Activated CD8-positive, alpha-beta memory T cell treated with anti-CD3 and anti-CD28 coated beads for 36 hours (primary cell): ENCODE measurements around the gene TAS1R2. TPM values are rescaled to one million over a fixed set of nuclear protein-coding genes. Genes with fewer than 3 reads are reported as not detected.
"Not testable (repeated sequence)": the region's sequence is repeated elsewhere in the genome, so short reads cannot be mapped to it uniquely, and the experiment has no call there.

ENCODE experiments used
- CTCF ChIA-PET: fragments of 350-600 bp; sonication (Branson Sonifier 250); formaldehyde crosslinking; loops from one replicate; lab custom pipeline; 2021; ENCODE audit warnings: antibody characterized with exemption; lab: Charles Lee
- POLR2A ChIA-PET: fragments of 350-600 bp; sonication (Branson Sonifier 250); formaldehyde crosslinking; loops from one replicate; lab custom pipeline; 2021; ENCODE audit warnings: antibody characterized with exemption; lab: Charles Lee
- total RNA-seq, 2 experiments: library from RNA; stranded (reverse); gene quantifications; one replicate each; pipeline ENCODE4 v1.2.3, GENCODE V29; 2021

TAS1R2 gene
- total RNA-seq, 2 experiments from 2014 or later: not detected

- POLR2A ChIA-PET: no interaction called here
- CTCF ChIA-PET: interaction anchor here (0.6 to 2.4 kb wide), 3 partner anchors 10 to 277 kb away, joined by 3 to 18 read pairs (median 6); no protein-coding TSS in a partner anchor
These were observed 14.6 kb upstream of the TAS1R2 start for GRCh38 chr1:18874036-18874435.

GRCh38 chr1:18872071-18872611 lies 12.7 kb upstream of the TAS1R2 start:
- CTCF ChIA-PET: no interaction called here

DNA sequence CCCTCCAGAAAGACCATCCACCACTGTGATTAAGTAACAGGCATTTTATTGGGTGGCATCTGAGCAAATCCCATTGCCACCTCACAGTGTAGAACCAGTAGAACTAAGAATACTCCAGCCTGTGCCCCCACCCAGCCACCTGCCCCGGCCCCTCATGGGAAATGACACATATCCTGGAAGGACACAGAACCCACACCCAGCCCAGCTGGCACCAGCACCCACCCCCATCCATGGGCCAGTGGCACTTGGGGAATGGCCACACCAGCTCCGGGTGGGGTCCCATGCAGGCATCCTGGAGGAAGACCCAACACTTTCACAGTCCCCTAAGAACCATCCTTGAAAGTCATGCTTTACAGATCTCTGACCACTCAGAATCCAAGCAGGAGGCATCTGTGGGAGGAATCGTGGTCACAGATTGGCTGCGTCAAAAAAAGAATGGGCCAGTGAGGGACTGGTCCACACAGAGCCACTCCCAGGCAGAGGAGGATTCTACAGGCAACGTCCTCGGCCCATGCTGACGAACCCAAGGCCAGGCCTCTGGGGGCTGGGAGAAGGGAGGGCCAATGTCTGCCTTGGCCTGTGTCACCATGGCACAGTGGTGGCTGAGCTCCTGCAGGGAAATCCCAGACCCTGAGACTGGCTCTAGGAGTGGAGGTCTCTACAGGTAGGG lies 12.1 kb upstream of the TAS1R2 start:
- CTCF ChIA-PET: no interaction called here

More at GRCh38 chr1:18872071-18872611, 12.7 kb upstream of the TAS1R2 start:
- POLR2A ChIA-PET: no interaction called here

GRCh38 chr1:18870957-18871356 lies 11.5 kb upstream of the TAS1R2 start:
- CTCF ChIA-PET: interaction anchor here (0.8 kb wide), 1 partner anchor 274 kb away, joined by 3 read pairs; no protein-coding TSS in a partner anchor

More for the DNA sequence above, 12.1 kb upstream of the TAS1R2 start:
- POLR2A ChIA-PET: no interaction called here

DNA sequence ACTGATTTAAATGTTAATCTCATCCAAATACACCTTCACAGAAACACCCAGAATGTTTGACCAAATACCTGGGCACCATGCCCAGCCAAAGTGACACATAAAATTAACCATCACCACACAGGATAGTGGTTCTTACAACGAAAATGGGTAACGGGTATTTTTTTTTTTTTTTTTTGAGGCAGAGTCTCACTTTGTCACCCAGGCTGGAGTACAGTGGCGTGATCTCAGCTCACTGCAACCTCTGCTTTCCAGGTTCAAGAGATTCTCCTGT lies 11.1 kb upstream of the TAS1R2 start:
- CTCF ChIA-PET: interaction anchor here (0.8 kb wide), 1 partner anchor 273 kb away, joined by 3 read pairs; no protein-coding TSS in a partner anchor
- POLR2A ChIA-PET: not testable (repeated sequence)

More at GRCh38 chr1:18870957-18871356, 11.5 kb upstream of the TAS1R2 start:
- POLR2A ChIA-PET: no interaction called here

DNA sequence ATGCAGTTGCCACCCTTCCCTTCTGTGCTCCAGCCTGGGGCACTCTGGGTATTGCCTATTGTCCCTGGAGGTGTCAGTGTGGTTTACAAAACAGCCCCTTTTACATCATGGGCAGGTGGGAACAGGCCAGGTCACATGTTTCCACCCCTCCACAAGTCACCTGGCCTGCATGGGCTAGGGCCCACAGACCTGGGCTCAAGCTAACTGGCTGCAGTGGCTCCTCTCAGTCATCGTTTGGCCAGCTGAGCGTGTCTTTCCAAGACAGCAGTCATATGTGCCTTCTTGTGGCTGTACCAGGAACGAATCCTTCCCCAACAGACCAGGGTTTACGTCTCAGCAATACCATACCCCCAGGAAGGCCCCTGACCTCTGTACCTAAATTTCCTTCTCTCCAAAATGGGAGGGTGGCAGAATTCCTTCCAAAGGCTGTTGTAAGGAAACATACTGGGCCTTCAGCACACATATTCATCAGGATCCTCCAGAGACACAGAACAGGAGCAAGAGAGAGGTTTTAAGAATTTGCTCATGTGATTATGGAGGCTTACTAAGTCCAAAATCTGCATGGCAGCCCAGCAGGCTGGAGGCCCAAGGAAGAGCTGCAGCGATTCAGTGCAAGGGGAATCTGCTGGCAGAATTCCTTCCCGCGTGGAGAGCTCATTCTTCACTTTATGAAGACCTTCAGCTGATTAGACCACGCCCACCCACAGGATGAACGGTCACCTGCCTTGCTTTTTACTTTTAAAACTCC lies 10.6 kb upstream of the TAS1R2 start:
- ChIA-PET POLR2A (no interaction called here), CTCF (interaction anchor here (0.8 kb wide), 1 partner anchor 273 kb away, joined by 3 read pairs; no protein-coding TSS in a partner anchor)

DNA sequence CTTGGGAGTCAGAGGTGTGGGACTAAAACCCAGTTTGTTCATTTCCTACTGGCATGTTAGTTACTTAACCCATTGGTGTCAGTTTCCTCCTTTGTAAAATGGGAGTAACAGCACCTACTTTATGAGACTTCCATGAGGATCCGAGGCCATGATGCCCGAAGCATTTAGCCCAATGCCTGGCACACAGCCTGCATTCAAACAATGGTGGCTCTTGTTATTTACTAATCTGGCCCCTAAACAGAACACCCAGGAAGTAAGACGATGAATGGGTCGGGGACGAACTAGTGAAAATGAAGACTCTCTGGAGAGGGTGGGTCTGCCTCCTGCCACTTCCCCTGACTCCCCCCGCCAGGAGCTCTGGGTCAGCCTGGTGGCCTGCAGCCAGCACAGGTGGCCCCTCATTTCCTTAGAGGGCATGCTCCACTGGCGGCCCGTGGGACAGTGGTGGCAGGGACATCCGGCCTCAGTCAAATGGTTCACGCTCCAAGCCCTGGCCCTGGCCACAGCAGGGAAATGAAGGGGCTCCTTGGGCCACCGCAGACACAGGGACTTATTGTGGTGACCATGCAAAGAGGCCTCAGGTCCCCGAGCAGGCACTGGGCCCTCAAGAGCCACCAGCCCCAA lies 9.5 kb upstream of the TAS1R2 start:
- ChIA-PET POLR2A (no interaction called here), CTCF (no interaction called here)

DNA sequence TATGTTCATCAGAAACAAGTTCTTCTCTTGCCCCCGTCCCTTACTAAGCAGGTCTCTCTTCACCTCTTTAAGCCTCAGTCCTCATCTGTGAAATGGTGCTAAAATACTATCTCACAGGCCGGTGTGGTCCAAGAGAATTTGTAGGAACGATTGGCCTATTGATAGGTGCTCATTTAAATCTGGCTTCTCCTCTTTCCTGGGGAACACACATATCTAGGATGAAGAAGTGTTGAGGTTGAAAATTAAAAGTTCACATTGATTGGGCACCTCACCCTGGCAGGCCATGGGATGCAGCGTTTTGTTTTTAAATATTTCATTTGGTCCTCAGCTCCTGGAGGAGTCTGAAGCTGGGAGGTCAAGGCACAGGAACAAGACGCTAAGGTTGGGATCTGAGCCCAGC lies 8.9 kb upstream of the TAS1R2 start:
- CTCF ChIA-PET: no interaction called here
- POLR2A ChIA-PET: no interaction called here

DNA sequence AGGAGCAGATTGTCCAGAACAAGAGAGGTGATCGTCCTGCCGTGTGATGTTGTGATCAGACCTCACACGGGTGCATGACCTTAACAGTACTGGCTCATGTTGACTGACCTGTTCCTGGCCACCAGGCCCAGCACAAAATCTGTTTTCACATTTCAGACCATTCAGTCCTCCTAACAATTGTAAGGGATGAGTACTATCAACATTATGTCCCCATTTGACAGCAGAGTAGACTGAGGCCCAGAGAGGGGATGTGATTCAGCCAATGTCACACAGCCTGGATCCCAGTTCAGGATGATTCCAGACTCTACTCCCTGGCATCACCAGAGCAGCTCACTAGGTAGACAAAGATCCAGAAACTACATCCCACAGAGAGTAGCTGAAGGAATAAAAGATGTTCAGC lies 7.4 kb upstream of the TAS1R2 start:
- ChIA-PET POLR2A (no interaction called here), CTCF (interaction anchor here (1.0 kb wide), 1 partner anchor 18 kb away, joined by 3 read pairs; no protein-coding TSS in a partner anchor)

DNA sequence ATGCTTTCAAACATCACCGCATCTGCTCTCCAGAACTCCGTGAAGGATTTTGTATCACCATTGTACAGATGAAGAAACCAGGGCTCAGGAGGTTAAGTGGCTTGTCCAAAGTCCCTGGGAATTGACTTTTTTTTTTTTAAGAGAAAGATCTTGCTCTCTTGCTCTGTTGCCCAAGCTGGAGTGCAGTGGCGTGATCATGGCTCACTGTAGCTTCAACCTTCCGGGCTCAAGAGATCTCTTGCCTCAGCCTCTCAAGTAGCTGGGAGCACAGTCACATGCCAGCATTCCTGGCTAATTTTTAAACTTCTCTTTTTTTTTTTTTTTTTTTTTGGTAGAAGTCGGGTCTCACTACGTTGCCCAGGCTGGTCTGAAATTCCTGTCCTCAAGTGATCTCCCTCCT lies 6.9 kb upstream of the TAS1R2 start:
- POLR2A ChIA-PET: no interaction called here
- CTCF ChIA-PET: interaction anchor here (2.3 kb wide), 1 partner anchor 9 kb away, joined by 7 read pairs; no protein-coding TSS in a partner anchor

- POLR2A ChIA-PET: no interaction called here
- CTCF ChIA-PET: interaction anchor here (2.3 kb wide), 1 partner anchor 10 kb away, joined by 7 read pairs; no protein-coding TSS in a partner anchor
These were observed 5.7 kb upstream of the TAS1R2 start for GRCh38 chr1:18865176-18865575.

- CTCF ChIA-PET: no interaction called here
- POLR2A ChIA-PET: no interaction called here
These were observed 2.1 kb upstream of the TAS1R2 start for GRCh38 chr1:18861590-18861989.

DNA sequence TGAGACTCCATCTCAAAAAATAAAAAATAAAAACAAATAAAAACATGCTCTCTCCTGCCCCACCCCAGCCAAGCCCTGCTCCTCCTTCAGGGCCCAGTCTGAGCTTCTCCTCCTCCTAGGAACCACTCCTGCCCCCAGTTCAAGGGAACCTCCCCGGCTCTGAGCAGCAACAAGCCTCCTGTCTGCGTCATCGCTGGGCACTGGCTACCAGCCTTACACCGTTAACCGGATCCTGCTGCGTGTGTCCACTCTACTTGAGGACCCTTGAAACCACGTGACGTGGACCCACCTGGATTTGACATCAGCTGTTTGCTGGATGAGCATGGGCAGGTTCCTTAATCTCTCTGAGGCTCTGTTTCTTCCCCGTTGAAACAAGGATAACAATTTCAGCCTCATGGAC lies 1.6 kb upstream of the TAS1R2 start:
- ChIA-PET POLR2A (no interaction called here), CTCF (no interaction called here)

DNA sequence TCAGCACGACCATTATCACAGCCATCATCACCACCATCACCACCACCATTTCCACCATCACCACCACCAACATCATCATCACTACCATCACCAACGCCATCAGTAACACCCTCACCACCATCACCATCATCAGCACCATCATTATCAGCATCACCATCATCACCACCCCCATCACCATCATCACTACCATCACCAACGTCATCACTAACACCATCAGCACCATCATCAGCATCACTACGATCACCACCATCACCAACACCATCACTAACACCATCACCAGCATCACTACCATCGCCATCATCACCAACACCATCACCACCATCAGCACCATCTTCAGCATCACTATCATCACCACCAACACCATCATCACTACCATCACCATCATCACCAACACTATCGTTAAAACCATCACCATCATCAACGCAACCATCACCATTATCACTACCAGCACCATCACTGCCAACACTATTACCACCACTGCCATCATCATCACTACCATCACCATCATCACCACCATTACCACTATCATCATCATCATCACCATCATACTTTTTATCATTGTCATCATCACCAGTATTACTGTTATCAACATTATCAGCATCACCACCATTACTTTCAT lies 1.3 kb downstream of the TAS1R2 start:
- ChIA-PET CTCF (no interaction called here), POLR2A (no interaction called here)

GRCh38 chr1:18856435-18856834 lies 3.0 kb downstream of the TAS1R2 start:
- POLR2A ChIA-PET: no interaction called here
- CTCF ChIA-PET: no interaction called here

DNA sequence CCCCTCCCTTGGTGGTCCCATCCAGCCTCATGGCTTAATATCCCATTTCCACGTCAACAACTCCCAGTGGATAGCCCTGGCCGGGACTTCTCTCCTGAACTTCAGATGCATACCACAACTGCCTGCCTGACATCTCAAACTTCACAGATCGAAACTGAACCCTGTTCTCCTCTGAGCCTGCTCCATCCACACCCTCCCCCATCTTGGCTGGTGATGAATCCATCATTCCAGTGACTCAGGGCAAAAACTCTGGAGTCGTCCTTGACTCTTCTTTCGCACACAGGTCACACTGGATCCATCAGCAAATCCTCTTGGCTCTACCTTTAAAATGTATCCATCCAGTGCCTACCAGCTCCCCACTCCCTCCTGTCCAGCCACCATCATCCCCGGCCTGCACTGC lies 3.9 kb downstream of the TAS1R2 start:
- CTCF ChIA-PET: no interaction called here

DNA sequence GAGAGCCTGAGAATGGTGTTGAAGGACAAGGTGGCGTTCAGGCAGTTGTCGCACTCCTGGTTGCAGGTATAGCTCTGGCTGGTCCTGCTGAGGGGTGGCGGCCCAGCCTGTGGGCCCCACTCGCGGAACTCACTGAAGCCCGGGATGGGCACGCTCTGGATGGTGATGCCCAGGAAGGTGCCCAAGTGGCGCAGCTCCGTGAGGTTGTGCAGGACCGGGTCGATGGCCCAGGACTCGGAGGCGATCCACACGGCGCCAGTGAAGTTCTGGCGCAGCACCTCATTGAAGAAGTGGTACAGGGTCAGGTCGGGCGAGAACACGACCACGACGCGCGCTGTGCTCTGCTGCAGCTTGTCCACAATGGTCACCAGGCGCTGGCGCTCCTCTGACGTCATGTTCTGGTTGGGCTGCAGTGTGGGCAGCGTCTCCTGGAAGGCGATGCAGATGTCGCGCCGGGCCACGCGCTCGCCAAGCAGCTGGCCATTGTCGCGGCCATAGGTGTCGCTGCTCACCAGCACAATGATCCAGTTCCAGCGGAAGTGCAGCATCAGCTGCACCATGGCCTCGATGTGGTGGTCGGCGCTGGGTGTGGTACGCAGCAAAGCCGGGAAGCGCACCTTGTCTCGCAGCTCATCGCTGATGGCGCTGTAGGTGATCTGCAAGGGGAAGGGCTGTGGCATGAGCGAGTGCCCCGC lies 5.0 kb downstream of the TAS1R2 start:
- CTCF ChIA-PET: no interaction called here
- POLR2A ChIA-PET: no interaction called here

More for the DNA sequence above, 3.9 kb downstream of the TAS1R2 start:
- POLR2A ChIA-PET: no interaction called here

GRCh38 chr1:18852501-18852900 lies 7.0 kb downstream of the TAS1R2 start:
- CTCF ChIA-PET: no interaction called here
- POLR2A ChIA-PET: no interaction called here

DNA sequence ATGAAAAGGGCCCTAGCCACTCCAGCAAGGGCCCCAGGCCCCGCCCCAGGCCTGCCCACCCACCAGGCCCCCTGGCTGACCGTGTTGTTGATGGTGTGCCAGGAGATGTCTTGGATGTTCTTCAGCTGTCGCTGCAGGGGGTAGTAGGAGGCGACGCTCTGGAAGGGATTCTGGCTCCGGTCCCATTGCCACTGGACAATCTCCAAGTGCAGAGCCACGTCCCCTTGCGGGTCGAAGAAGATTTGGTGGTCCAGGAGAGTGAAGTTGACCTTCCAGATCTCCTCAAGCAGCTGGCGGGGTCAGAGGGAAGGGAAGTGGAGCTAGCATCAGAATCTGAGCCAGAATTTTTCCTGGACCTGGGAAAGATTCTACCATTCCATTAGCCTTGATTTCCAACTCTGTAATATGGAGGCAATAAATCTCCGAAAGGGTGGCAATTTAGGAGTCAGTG lies 10.2 kb downstream of the TAS1R2 start:
- CTCF ChIA-PET: interaction anchor here (0.7 kb wide), 1 partner anchor 252 kb away, joined by 3 read pairs; no protein-coding TSS in a partner anchor

More for the DNA sequence above, 10.2 kb downstream of the TAS1R2 start:
- POLR2A ChIA-PET: no interaction called here
